Body of pancreas (tissue), 4 donors: Measurements from ENCODE around the gene DNAH8. TPM values are rescaled to one million over a fixed set of nuclear protein-coding genes. Genes with fewer than 3 reads are reported as not detected.

ENCODE experiments used
- ATAC-seq: fragments of 150-250 bp; one replicate; pipeline ENCODE4 v1.9.1; 2016
- DNase-seq, 4 donors: peaks; one replicate each; pipeline ENCODE4 v3.0.0-alpha.2; 2019
- H3K27ac ChIP-seq, 4 donors: fragments of 200-600 bp; sonication (generic); 1 replicate in 3 of 4; 2 replicates in 1 of 4; pipeline versions ENCODE4 v1.5.1 to v1.6.1; 2016 to 2019; ENCODE audit warnings: mild to moderate bottlenecking in 1 of 4, mixed read lengths in 1 of 4, moderate library complexity in 1 of 4
- H3K27me3 ChIP-seq, 2 donors: fragments of 200-600 bp; sonication (generic); one replicate each; pipeline ENCODE4 v1.6.0; 2016; ENCODE audit warnings: mild to moderate bottlenecking in 1 of 2
- H3K36me3 ChIP-seq, 2 donors: fragments of 200-600 bp; sonication (generic); replicated peaks in 1 of 2; 2 replicates each; pipeline ENCODE4 v1.5.1; 2016; ENCODE audit warnings: low read depth in 2 of 2; ENCODE audit not compliant: insufficient read depth in 1 of 2
- H3K4me1 ChIP-seq: fragments of 200-600 bp; sonication (generic); one replicate; pipeline ENCODE4 v1.6.0; 2016
- H3K4me3 ChIP-seq, 2 donors: fragments of 200-600 bp; sonication (generic); 1 replicate in 1 of 2; 2 replicates in 1 of 2; pipeline ENCODE4 v1.5.1; 2016 to 2019
- H3K9me3 ChIP-seq, 3 donors: fragments of 200-600 bp; sonication (generic); 1 replicate in 2 of 3; 2 replicates in 1 of 3; pipeline ENCODE4 v1.5.1; 2016
- POLR2A ChIP-seq, 3 donors: fragments of 450-650 bp; IDR thresholded peaks; one replicate each; pipeline ENCODE4 v1.6.1; 2016; ENCODE audit warnings: antibody characterized with exemption in 3 of 3, mild to moderate bottlenecking in 2 of 3
- WGBS, 2 donors: methylation state at CpG; one replicate each; pipeline ENCODE4 v1.1.5; 2017; 5-methylcytosine and 5-hydroxymethylcytosine counted together
- intact Hi-C: fragments of 100-400 bp; cut with DNase I; formaldehyde crosslinking; loops from one replicate; pipeline ENCODE4 v1.15.1; 2023
- total RNA-seq, 2 donors: library from RNA; depleted of rRNA; stranded (reverse); fragments of >200 nt; gene quantifications; one replicate each; pipeline ENCODE4 v1.1.0, GENCODE V29; 2016
- TF ChIP-seq, protein P1 (sequence below), 7 experiments: fragments of 450-650 bp in 4 of 7; fragments of 200-600 bp in 3 of 7; sonication (generic) in 3 of 7; IDR thresholded peaks; one replicate each; pipeline ENCODE4 v1.5.1; 2016 to 2019; ENCODE audit warnings: antibody characterized with exemption in 7 of 7

DNAH8 gene
- total RNA-seq, 2 donors from 2014 or later: not detected

GRCh38 chr6:38755207-38755606 is 40.1 kb downstream of the DNAH8 start:
- TF ChIP-seq POLR2A (IDR thresholded peaks at IDR 0.05): no peak
- TF ChIP-seq, protein P1, sequence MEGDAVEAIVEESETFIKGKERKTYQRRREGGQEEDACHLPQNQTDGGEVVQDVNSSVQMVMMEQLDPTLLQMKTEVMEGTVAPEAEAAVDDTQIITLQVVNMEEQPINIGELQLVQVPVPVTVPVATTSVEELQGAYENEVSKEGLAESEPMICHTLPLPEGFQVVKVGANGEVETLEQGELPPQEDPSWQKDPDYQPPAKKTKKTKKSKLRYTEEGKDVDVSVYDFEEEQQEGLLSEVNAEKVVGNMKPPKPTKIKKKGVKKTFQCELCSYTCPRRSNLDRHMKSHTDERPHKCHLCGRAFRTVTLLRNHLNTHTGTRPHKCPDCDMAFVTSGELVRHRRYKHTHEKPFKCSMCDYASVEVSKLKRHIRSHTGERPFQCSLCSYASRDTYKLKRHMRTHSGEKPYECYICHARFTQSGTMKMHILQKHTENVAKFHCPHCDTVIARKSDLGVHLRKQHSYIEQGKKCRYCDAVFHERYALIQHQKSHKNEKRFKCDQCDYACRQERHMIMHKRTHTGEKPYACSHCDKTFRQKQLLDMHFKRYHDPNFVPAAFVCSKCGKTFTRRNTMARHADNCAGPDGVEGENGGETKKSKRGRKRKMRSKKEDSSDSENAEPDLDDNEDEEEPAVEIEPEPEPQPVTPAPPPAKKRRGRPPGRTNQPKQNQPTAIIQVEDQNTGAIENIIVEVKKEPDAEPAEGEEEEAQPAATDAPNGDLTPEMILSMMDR (IDR thresholded peaks at IDR 0.05): no peak
- WGBS, 2 donors: 21 to 57% methylated on average over 3 of the region's 3 CpGs
- H3K27ac ChIP-seq: peak overlapping the region in 2 of 4 donors; percentile 19 to 44
- ATAC-seq (peak; percentile 65), DNase-seq (no peak)
- no peaks in the 10 kb centered on the region for H3K9me3 ChIP-seq
- H3K4me3 ChIP-seq: no peak overlapping the region
- H3K27me3 ChIP-seq: no peaks in the 10 kb centered on the region
- intact Hi-C loops: no loop called here
- no peaks in the 10 kb centered on the region for H3K36me3 ChIP-seq
- peaks cover 4% of the 10 kb centered on the region for H3K4me1 ChIP-seq

GRCh38 chr6:38755874-38756273 is 40.8 kb downstream of the DNAH8 start:
- Histone ChIP-seq H3K9me3 (no peaks in the 10 kb centered on the region), H3K4me1 (peaks cover 4% of the 10 kb centered on the region), H3K27me3 (no peaks in the 10 kb centered on the region), H3K36me3 (no peaks in the 10 kb centered on the region), H3K27ac (peak overlapping the region in 2 of 4 donors; percentile 23 to 44), H3K4me3 (no peak overlapping the region)
- DNase-seq: no peak
- peak; percentile 59 for ATAC-seq
- TF ChIP-seq, protein P1 (IDR thresholded peaks at IDR 0.05): no peak
- no peak for TF ChIP-seq POLR2A (IDR thresholded peaks at IDR 0.05)
- intact Hi-C loops: no loop called here
- WGBS, 2 donors: 68 to 74% methylated on average over 2 of the region's 2 CpGs

GRCh38 chr6:38760097-38760496 is 45.0 kb downstream of the DNAH8 start:
- no peaks in the 10 kb centered on the region for H3K36me3 ChIP-seq
- peaks cover 4% of the 10 kb centered on the region for H3K4me1 ChIP-seq
- intact Hi-C loops: no loop called here
- H3K9me3 ChIP-seq: no peaks in the 10 kb centered on the region
- no peaks in the 10 kb centered on the region for H3K27me3 ChIP-seq
- no peak overlapping the region for H3K27ac ChIP-seq
- WGBS, 2 donors: 55 to 71% methylated on average over 1 of the region's 1 CpG
- DNase-seq: no peak
- H3K4me3 ChIP-seq: no peak overlapping the region
- TF ChIP-seq POLR2A (IDR thresholded peaks at IDR 0.05): no peak
- no peak for ATAC-seq

DNA sequence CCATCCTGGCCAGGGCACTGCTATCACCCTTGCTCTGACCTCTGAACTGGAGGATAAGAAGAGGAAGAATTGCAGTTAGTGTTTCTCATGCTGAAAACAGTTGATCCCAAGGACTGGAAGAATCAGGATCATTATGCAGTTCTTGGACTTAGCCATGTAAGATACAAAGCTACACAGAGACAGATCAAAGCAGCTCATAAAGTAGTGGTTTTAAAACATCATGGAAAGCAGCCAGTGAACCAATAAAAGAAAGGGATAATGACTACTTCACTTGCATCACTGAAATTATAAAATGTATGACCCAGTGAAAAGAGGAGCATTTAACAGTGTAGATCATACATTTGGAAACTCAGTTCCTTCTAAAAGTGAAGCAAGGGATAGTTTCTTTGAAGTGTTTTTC is 47.7 kb downstream of the DNAH8 start:
- Histone ChIP-seq H3K36me3 (no peaks in the 10 kb centered on the region), H3K9me3 (no peaks in the 10 kb centered on the region), H3K4me1 (no peaks in the 10 kb centered on the region), H3K27ac (no peak overlapping the region), H3K27me3 (no peaks in the 10 kb centered on the region), H3K4me3 (no peak overlapping the region)
- intact Hi-C loops: no loop called here
- ATAC-seq: no peak
- DNase-seq: no peak
- no peak for TF ChIP-seq POLR2A (IDR thresholded peaks at IDR 0.05)
- TF ChIP-seq, protein P1 (IDR thresholded peaks at IDR 0.05): no peak

DNA sequence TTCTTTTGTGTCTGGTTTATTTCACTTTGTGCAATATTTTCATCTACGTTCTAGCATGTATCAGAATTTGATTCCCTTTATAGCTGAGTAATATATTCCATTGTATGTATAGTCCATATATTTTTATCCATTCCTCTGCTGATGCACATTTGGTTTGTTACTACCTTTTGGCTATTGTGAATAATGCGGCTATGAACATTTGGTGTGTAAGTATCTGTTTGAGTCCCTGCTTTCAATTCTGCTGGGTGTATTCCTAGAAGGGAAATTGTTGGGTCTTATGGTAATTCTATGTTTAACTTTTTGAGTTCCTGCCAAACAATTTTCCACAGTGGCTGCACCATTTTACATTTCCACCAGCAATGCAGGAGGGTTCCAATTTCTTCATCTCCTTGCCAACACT is 52.4 kb downstream of the DNAH8 start:
- H3K4me3 ChIP-seq: no peak overlapping the region
- H3K9me3 ChIP-seq: no peaks in the 10 kb centered on the region
- intact Hi-C loops: no loop called here
- no peak for ATAC-seq
- DNase-seq: no peak
- WGBS, 2 donors: 89 to 90% methylated on average over 2 of the region's 2 CpGs
- TF ChIP-seq POLR2A (IDR thresholded peaks at IDR 0.05): no peak
- TF ChIP-seq, protein P1 (IDR thresholded peaks at IDR 0.05): no peak
- H3K27ac ChIP-seq: no peak overlapping the region
- no peaks in the 10 kb centered on the region for H3K36me3 ChIP-seq
- H3K27me3 ChIP-seq: no peaks in the 10 kb centered on the region
- no peaks in the 10 kb centered on the region for H3K4me1 ChIP-seq
